ENCODE results near the gene VPS13C. TPM values are rescaled to one million over a fixed set of nuclear protein-coding genes. Genes with fewer than 3 reads are reported as not detected.

Gene VPS13C
- polyA plus RNA-seq, 2 donors: 3.5 to 3.6 TPM

GRCh38 chr15:61871926-61872522 is 188.2 kb downstream of the VPS13C start:
- Histone ChIP-seq H3K27me3 (ENCODE audit: control insufficient read depth in 1 of 2, insufficient read depth in 2 of 2, low read length in 2 of 2) (no peaks in the 10 kb centered on the region), H3K27ac (ENCODE audit: low read depth in 2 of 2, low read length in 1 of 2) (no peak overlapping the region), H3K4me1 (ENCODE audit: control insufficient read depth in 2 of 2, insufficient read depth in 2 of 2, low read length in 1 of 2) (no peaks in the 10 kb centered on the region), H3K36me3 (ENCODE audit: control insufficient read depth in 2 of 2, insufficient read depth in 2 of 2, low read length in 1 of 2) (no peaks in the 10 kb centered on the region), H3K9me3 (ENCODE audit: control insufficient read depth in 2 of 2, insufficient read depth in 1 of 2, low read depth in 1 of 2, low read length in 1 of 2) (no peaks in the 10 kb centered on the region), H3K4me3 (ENCODE audit: low read depth in 1 of 2, low read length in 2 of 2) (no peak overlapping the region)
- 98 to 100% methylated on average over 1 of the region's 1 CpG for WGBS, 2 donors

- Histone ChIP-seq H3K9me3 (ENCODE audit: control insufficient read depth in 2 of 2, insufficient read depth in 1 of 2, low read depth in 1 of 2, low read length in 1 of 2) (no peaks in the 10 kb centered on the region), H3K4me3 (ENCODE audit: low read depth in 1 of 2, low read length in 2 of 2) (no peak overlapping the region), H3K36me3 (ENCODE audit: control insufficient read depth in 2 of 2, insufficient read depth in 2 of 2, low read length in 1 of 2) (no peaks in the 10 kb centered on the region), H3K27ac (ENCODE audit: low read depth in 2 of 2, low read length in 1 of 2) (no peak overlapping the region), H3K4me1 (ENCODE audit: control insufficient read depth in 2 of 2, insufficient read depth in 2 of 2, low read length in 1 of 2) (no peaks in the 10 kb centered on the region), H3K27me3 (ENCODE audit: control insufficient read depth in 1 of 2, insufficient read depth in 2 of 2, low read length in 2 of 2) (no peaks in the 10 kb centered on the region)
- WGBS, 2 donors: 95 to 96% methylated on average over 3 of the region's 3 CpGs
Observed at GRCh38 chr15:61869656-61870055, 190.6 kb downstream of the VPS13C start.

- H3K27me3 ChIP-seq (ENCODE audit: control insufficient read depth in 1 of 2, insufficient read depth in 2 of 2, low read length in 2 of 2): no peaks in the 10 kb centered on the region
- no peaks in the 10 kb centered on the region for H3K9me3 ChIP-seq (ENCODE audit: control insufficient read depth in 2 of 2, insufficient read depth in 1 of 2, low read depth in 1 of 2, low read length in 1 of 2)
- no peaks in the 10 kb centered on the region for H3K36me3 ChIP-seq (ENCODE audit: control insufficient read depth in 2 of 2, insufficient read depth in 2 of 2, low read length in 1 of 2)
- H3K27ac ChIP-seq (ENCODE audit: low read depth in 2 of 2, low read length in 1 of 2): no peak overlapping the region
- no peak overlapping the region for H3K4me3 ChIP-seq (ENCODE audit: low read depth in 1 of 2, low read length in 2 of 2)
- WGBS, 2 donors: 91 to 98% methylated on average over 3 of the region's 3 CpGs
- no peaks in the 10 kb centered on the region for H3K4me1 ChIP-seq (ENCODE audit: control insufficient read depth in 2 of 2, insufficient read depth in 2 of 2, low read length in 1 of 2)
Observed at GRCh38 chr15:61861962-61862361, 198.3 kb downstream of the VPS13C start.

- H3K36me3 ChIP-seq (ENCODE audit: control insufficient read depth in 2 of 2, insufficient read depth in 2 of 2, low read length in 1 of 2): no peaks in the 10 kb centered on the region
- no peak overlapping the region for H3K27ac ChIP-seq (ENCODE audit: low read depth in 2 of 2, low read length in 1 of 2)
- H3K4me1 ChIP-seq (ENCODE audit: control insufficient read depth in 2 of 2, insufficient read depth in 2 of 2, low read length in 1 of 2): no peaks in the 10 kb centered on the region
- 75 to 81% methylated on average over 8 of the region's 8 CpGs for WGBS, 2 donors
- no peaks in the 10 kb centered on the region for H3K27me3 ChIP-seq (ENCODE audit: control insufficient read depth in 1 of 2, insufficient read depth in 2 of 2, low read length in 2 of 2)
- H3K9me3 ChIP-seq (ENCODE audit: control insufficient read depth in 2 of 2, insufficient read depth in 1 of 2, low read depth in 1 of 2, low read length in 1 of 2): no peaks in the 10 kb centered on the region
- H3K4me3 ChIP-seq (ENCODE audit: low read depth in 1 of 2, low read length in 2 of 2): no peak overlapping the region
Observed at GRCh38 chr15:61857169-61857829, 202.9 kb downstream of the VPS13C start.

GRCh38 chr15:61856295-61856694 is 204.0 kb downstream of the VPS13C start:
- WGBS, 2 donors: 84 to 87% methylated on average over 1 of the region's 1 CpG

GRCh38 chr15:61853195-61853594 is 207.1 kb downstream of the VPS13C start:
- no peaks in the 10 kb centered on the region for H3K4me1 ChIP-seq (ENCODE audit: control insufficient read depth in 2 of 2, insufficient read depth in 2 of 2, low read length in 1 of 2)
- H3K27me3 ChIP-seq (ENCODE audit: control insufficient read depth in 1 of 2, insufficient read depth in 2 of 2, low read length in 2 of 2): no peaks in the 10 kb centered on the region
- H3K4me3 ChIP-seq (ENCODE audit: low read depth in 1 of 2, low read length in 2 of 2): no peak overlapping the region
- H3K9me3 ChIP-seq (ENCODE audit: control insufficient read depth in 2 of 2, insufficient read depth in 1 of 2, low read depth in 1 of 2, low read length in 1 of 2): no peaks in the 10 kb centered on the region
- H3K36me3 ChIP-seq (ENCODE audit: control insufficient read depth in 2 of 2, insufficient read depth in 2 of 2, low read length in 1 of 2): no peaks in the 10 kb centered on the region
- no peak overlapping the region for H3K27ac ChIP-seq (ENCODE audit: low read depth in 2 of 2, low read length in 1 of 2)
- 93 to 95% methylated on average over 1 of the region's 1 CpG for WGBS, 2 donors

More at GRCh38 chr15:61856295-61856694, 204.0 kb downstream of the VPS13C start:
- Histone ChIP-seq H3K4me3 (ENCODE audit: low read depth in 1 of 2, low read length in 2 of 2) (no peak overlapping the region), H3K27me3 (ENCODE audit: control insufficient read depth in 1 of 2, insufficient read depth in 2 of 2, low read length in 2 of 2) (no peaks in the 10 kb centered on the region), H3K27ac (ENCODE audit: low read depth in 2 of 2, low read length in 1 of 2) (no peak overlapping the region), H3K36me3 (ENCODE audit: control insufficient read depth in 2 of 2, insufficient read depth in 2 of 2, low read length in 1 of 2) (no peaks in the 10 kb centered on the region), H3K9me3 (ENCODE audit: control insufficient read depth in 2 of 2, insufficient read depth in 1 of 2, low read depth in 1 of 2, low read length in 1 of 2) (no peaks in the 10 kb centered on the region), H3K4me1 (ENCODE audit: control insufficient read depth in 2 of 2, insufficient read depth in 2 of 2, low read length in 1 of 2) (no peaks in the 10 kb centered on the region)

- Histone ChIP-seq H3K4me1 (ENCODE audit: control insufficient read depth in 2 of 2, insufficient read depth in 2 of 2, low read length in 1 of 2) (no peaks in the 10 kb centered on the region), H3K27ac (ENCODE audit: low read depth in 2 of 2, low read length in 1 of 2) (no peak overlapping the region), H3K36me3 (ENCODE audit: control insufficient read depth in 2 of 2, insufficient read depth in 2 of 2, low read length in 1 of 2) (no peaks in the 10 kb centered on the region), H3K27me3 (ENCODE audit: control insufficient read depth in 1 of 2, insufficient read depth in 2 of 2, low read length in 2 of 2) (no peaks in the 10 kb centered on the region), H3K9me3 (ENCODE audit: control insufficient read depth in 2 of 2, insufficient read depth in 1 of 2, low read depth in 1 of 2, low read length in 1 of 2) (no peaks in the 10 kb centered on the region), H3K4me3 (ENCODE audit: low read depth in 1 of 2, low read length in 2 of 2) (no peak overlapping the region)
- WGBS, 2 donors: 89 to 92% methylated on average over 4 of the region's 4 CpGs
Observed at GRCh38 chr15:61851955-61852354, 208.3 kb downstream of the VPS13C start.

GRCh38 chr15:61849447-61849846 is 210.8 kb downstream of the VPS13C start:
- Histone ChIP-seq H3K27me3 (ENCODE audit: control insufficient read depth in 1 of 2, insufficient read depth in 2 of 2, low read length in 2 of 2) (no peaks in the 10 kb centered on the region), H3K4me1 (ENCODE audit: control insufficient read depth in 2 of 2, insufficient read depth in 2 of 2, low read length in 1 of 2) (no peaks in the 10 kb centered on the region)
- 89 to 96% methylated on average over 1 of the region's 1 CpG for WGBS, 2 donors

GRCh38 chr15:61841466-61841865 is 218.8 kb downstream of the VPS13C start:
- no peaks in the 10 kb centered on the region for H3K27me3 ChIP-seq (ENCODE audit: control insufficient read depth in 1 of 2, insufficient read depth in 2 of 2, low read length in 2 of 2)
- WGBS, 2 donors: 76 to 77% methylated on average over 9 of the region's 9 CpGs

More at GRCh38 chr15:61849447-61849846, 210.8 kb downstream of the VPS13C start:
- Histone ChIP-seq H3K36me3 (ENCODE audit: control insufficient read depth in 2 of 2, insufficient read depth in 2 of 2, low read length in 1 of 2) (no peaks in the 10 kb centered on the region), H3K9me3 (ENCODE audit: control insufficient read depth in 2 of 2, insufficient read depth in 1 of 2, low read depth in 1 of 2, low read length in 1 of 2) (no peaks in the 10 kb centered on the region), H3K4me3 (ENCODE audit: low read depth in 1 of 2, low read length in 2 of 2) (no peak overlapping the region), H3K27ac (ENCODE audit: low read depth in 2 of 2, low read length in 1 of 2) (no peak overlapping the region)

GRCh38 chr15:61840090-61840489 is 220.2 kb downstream of the VPS13C start:
- Histone ChIP-seq H3K27me3 (ENCODE audit: control insufficient read depth in 1 of 2, insufficient read depth in 2 of 2, low read length in 2 of 2) (no peaks in the 10 kb centered on the region), H3K4me3 (ENCODE audit: low read depth in 1 of 2, low read length in 2 of 2) (no peak overlapping the region), H3K27ac (ENCODE audit: low read depth in 2 of 2, low read length in 1 of 2) (no peak overlapping the region), H3K9me3 (ENCODE audit: control insufficient read depth in 2 of 2, insufficient read depth in 1 of 2, low read depth in 1 of 2, low read length in 1 of 2) (peaks cover 0 to 3% of the 10 kb centered on the region in 2 donors), H3K4me1 (ENCODE audit: control insufficient read depth in 2 of 2, insufficient read depth in 2 of 2, low read length in 1 of 2) (no peaks in the 10 kb centered on the region), H3K36me3 (ENCODE audit: control insufficient read depth in 2 of 2, insufficient read depth in 2 of 2, low read length in 1 of 2) (no peaks in the 10 kb centered on the region)
- 75 to 77% methylated on average over 12 of the region's 12 CpGs for WGBS, 2 donors

More at GRCh38 chr15:61841466-61841865, 218.8 kb downstream of the VPS13C start:
- H3K4me3 ChIP-seq (ENCODE audit: low read depth in 1 of 2, low read length in 2 of 2): no peak overlapping the region
- no peaks in the 10 kb centered on the region for H3K4me1 ChIP-seq (ENCODE audit: control insufficient read depth in 2 of 2, insufficient read depth in 2 of 2, low read length in 1 of 2)
- H3K9me3 ChIP-seq (ENCODE audit: control insufficient read depth in 2 of 2, insufficient read depth in 1 of 2, low read depth in 1 of 2, low read length in 1 of 2): peaks cover 0 to 3% of the 10 kb centered on the region in 2 donors
- no peak overlapping the region for H3K27ac ChIP-seq (ENCODE audit: low read depth in 2 of 2, low read length in 1 of 2)
- no peaks in the 10 kb centered on the region for H3K36me3 ChIP-seq (ENCODE audit: control insufficient read depth in 2 of 2, insufficient read depth in 2 of 2, low read length in 1 of 2)
